Measurements from ENCODE around the gene ZEB2.

The ZEB2 gene

DNA sequence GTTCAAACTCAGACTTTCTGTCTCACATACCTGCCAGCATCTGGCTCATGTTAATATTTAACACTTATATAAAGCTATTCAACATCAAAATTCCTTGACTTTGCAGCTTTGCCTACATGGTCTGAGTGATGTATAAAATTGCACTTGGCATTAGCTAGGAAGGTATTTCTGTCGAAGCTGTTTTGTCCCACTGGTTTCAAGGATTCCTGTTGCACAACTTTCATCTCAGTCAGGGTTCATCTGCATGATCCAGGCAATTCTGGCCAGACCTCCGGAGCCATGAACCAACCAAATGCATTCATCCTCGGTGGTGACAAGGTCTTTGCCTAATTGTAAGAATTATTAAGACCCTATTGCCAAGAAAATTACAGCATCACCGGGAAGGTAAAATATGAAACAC, 185.4 kb downstream of the ZEB2 start:
- no peak for DNase-seq
- CTCF ChIA-PET, result interaction anchor here (0.9 kb wide), 1 partner anchor 11 kb away, joined by 3 read pairs; no protein-coding TSS in a partner anchor
- WGBS (ENCODE audit: insufficient coverage), result 100% methylated on average over 2 of the region's 4 CpGs
- Histone ChIP-seq H3K36me3 (ENCODE audit: control insufficient read depth in 4 of 4, insufficient read depth in 4 of 4, low read length in 3 of 4) (no peaks in the 10 kb centered on the region), H3K4me1 (ENCODE audit: control extremely low read depth in 1 of 4, control insufficient read depth in 4 of 4, insufficient read depth in 4 of 4, low read length in 3 of 4) (peaks cover 0 to 26% (median 8%) of the 10 kb centered on the region in 4 experiments), H3K9me3 (ENCODE audit: control extremely low read depth in 1 of 5, control insufficient read depth in 4 of 5, insufficient read depth in 2 of 5, low read depth in 1 of 5, low read length in 4 of 5) (no peaks in the 10 kb centered on the region), H3K27me3 (replicated peaks in 2 of 5; ENCODE audit: control insufficient read depth in 4 of 5, insufficient read depth in 5 of 5, low read length in 4 of 5) (no peaks in the 10 kb centered on the region), H3K27ac (ENCODE audit: insufficient read depth in 1 of 2, low read depth in 1 of 2, low read length in 2 of 2, poor library complexity in 1 of 2, severe bottlenecking in 2 of 2) (no peak overlapping the region), H3K4me3 (ENCODE audit: control insufficient read depth in 1 of 7, extremely low read depth in 1 of 7, insufficient read depth in 4 of 7, low read depth in 2 of 7, low read length in 6 of 7) (no peak overlapping the region)
- POLR2A ChIA-PET, result no interaction called here
